ENCODE results near the gene OCA2. TPM values are rescaled to one million over a fixed set of nuclear protein-coding genes. Genes with fewer than 3 reads are reported as not detected.

OCA2 gene
- total and polyA plus RNA-seq, 2 of the 8 experiments (the other 6 are each of a cell fraction or from before 2014, with no cell fraction given) = 0.20 TPM

- no peak for TF ChIP-seq RBBP5 (IDR thresholded peaks at IDR 0.05; ENCODE audit: borderline replicate concordance, low read depth, low read length)
- TF ChIP-seq ASH2L (IDR thresholded peaks at IDR 0.05; ENCODE audit: low read length) = no peak
- TF ChIP-seq JUND (IDR thresholded peaks at IDR 0.05; ENCODE audit: low read length) = no peak
- TF ChIP-seq SIN3A (conservative IDR thresholded peaks at IDR 0.05 in 1 of 2, IDR thresholded peaks at IDR 0.05 in 1 of 2; ENCODE audit: low read depth in 1 of 2, low read length in 2 of 2) = no peak
Measured at GRCh38 chr15:28109626-28110455, 10.7 kb upstream of the OCA2 start (continued).

Measured in H1 (cell line).